Natural killer cell (primary cell): ENCODE data around the gene NUP54. TPM values are rescaled to one million over a fixed set of nuclear protein-coding genes. Genes with fewer than 3 reads are reported as not detected.
A peak's percentile ranks its signal among the peaks of the same experiment; 100 is the strongest.

ENCODE experiments used
- ATAC-seq, 3 donors: fragments of 150-1000 bp in 2 of 3; fragments of 200-7000 bp in 1 of 3; cut with Tn5 transposase; 1 replicate in 1 of 3; 2 replicates in 2 of 3; pipeline ENCODE4 v1.10.0; 2021; ENCODE audit warnings: mild to moderate bottlenecking in 2 of 3, moderate library complexity in 2 of 3
- DNase-seq, 2 donors: peaks; one replicate each; pipeline versions ENCODE4 v3.0.0 to v3.0.0-alpha.2; 2013 to 2021; ENCODE audit warnings: mixed read lengths in 1 of 2
- H3K27ac ChIP-seq: one replicate; pipeline ENCODE4 v1.5.1; 2013; ENCODE audit warnings: mild to moderate bottlenecking, low read length
- H3K27me3 ChIP-seq: one replicate; pipeline ENCODE4 v1.6.1; 2013; ENCODE audit warnings: low read length; ENCODE audit not compliant: control insufficient read depth, insufficient read depth
- H3K36me3 ChIP-seq: one replicate; pipeline ENCODE4 v1.6.1; 2013; ENCODE audit warnings: low read length; ENCODE audit not compliant: control insufficient read depth, insufficient read depth
- H3K4me1 ChIP-seq: one replicate; pipeline ENCODE4 v1.6.1; 2013; ENCODE audit warnings: low read length; ENCODE audit not compliant: control insufficient read depth, insufficient read depth
- H3K4me3 ChIP-seq: one replicate; pipeline ENCODE4 v1.5.1; 2013; ENCODE audit warnings: low read length
- H3K9me3 ChIP-seq: one replicate; pipeline ENCODE4 v1.6.1; 2013; ENCODE audit warnings: low read length; ENCODE audit not compliant: control insufficient read depth, insufficient read depth
- H3K27ac Mint-ChIP-seq, 2 donors: one replicate each; pipeline ENCODE4 v1.8.0; 2022; ENCODE audit warnings: mild to moderate bottlenecking in 2 of 2, mixed read lengths in 2 of 2, moderate library complexity in 1 of 2
- H3K27me3 Mint-ChIP-seq, 2 donors: one replicate each; pipeline ENCODE4 v1.8.0; 2022; ENCODE audit warnings: low read depth in 2 of 2, mixed read lengths in 2 of 2
- H3K36me3 Mint-ChIP-seq: one replicate; pipeline ENCODE4 v1.8.0; 2022; ENCODE audit warnings: mixed read lengths
- H3K4me1 Mint-ChIP-seq, 2 donors: one replicate each; pipeline ENCODE4 v1.8.0; 2022; ENCODE audit warnings: mixed read lengths in 2 of 2
- H3K4me3 Mint-ChIP-seq: one replicate; pipeline ENCODE4 v1.8.0; 2022; ENCODE audit warnings: mild to moderate bottlenecking, moderate library complexity, mixed read lengths
- H3K9me3 Mint-ChIP-seq, 2 donors: one replicate each; pipeline ENCODE4 v1.8.0; 2022; ENCODE audit warnings: mixed read lengths in 2 of 2
- CTCF ChIP-seq: fragments of 200-600 bp; IDR thresholded peaks from one replicate; pipeline ENCODE4 v1.8.0; 2022; ENCODE audit warnings: antibody characterized with exemption
- WGBS: methylation state at CpG from one replicate; pipeline ENCODE4 v1.1.7; 2013; ENCODE audit warnings: missing lambda C conversion rate; ENCODE audit not compliant: insufficient coverage; 5-methylcytosine and 5-hydroxymethylcytosine counted together
- intact Hi-C: fragments of 100-400 bp; cut with micrococcal nuclease; formaldehyde crosslinking; loops from one replicate; pipeline ENCODE4 v1.14.2; 2022
- total RNA-seq, 4 donors: library from RNA; stranded (reverse); fragments of 120-200 nt in 1 of 4; gene quantifications; one replicate each; pipeline versions ENCODE4 v1.2.3 to v1.2.4, GENCODE V29; 2013 to 2022

The NUP54 gene
- total RNA-seq, 3 donors from 2014 or later (not counting 1 experiment from before 2014, with no cell fraction given): 102 to 114 (median 108) TPM

- peaks cover 9 to 10% of the 10 kb centered on the region in 2 donors for H3K27me3 Mint-ChIP-seq
- Histone ChIP-seq H3K4me1 (no peaks in the 10 kb centered on the region), H3K4me3 (no peak within 1 kb of the TSS), H3K27ac (no peak within 1 kb of the TSS), H3K9me3 (no peaks in the 10 kb centered on the region), H3K27me3 (no peaks in the 10 kb centered on the region), H3K36me3 (no peaks in the 10 kb centered on the region)
- H3K4me1 Mint-ChIP-seq: no peaks in the 10 kb centered on the region
- intact Hi-C loops: no loop called here
- no peak for ATAC-seq
- H3K36me3 Mint-ChIP-seq: no peaks in the 10 kb centered on the region
- no peak within 1 kb of the TSS for H3K27ac Mint-ChIP-seq
- no peak for DNase-seq
- no peaks in the 10 kb centered on the region for H3K9me3 Mint-ChIP-seq
- 82% methylated on average over 1 of the region's 1 CpG for WGBS
- TF ChIP-seq CTCF: no peak
- H3K4me3 Mint-ChIP-seq: no peak within 1 kb of the TSS
These were observed 73.7 kb downstream of the NUP54 start, which contains the start of gene ART3 for GRCh38 chr4:76074468-76074867. ART3 (plus strand) TSS chr4:76074709; CDS start chr4:76075890, 1,181 bp downstream.

- H3K27ac Mint-ChIP-seq: no peak overlapping the region
- H3K36me3 Mint-ChIP-seq: no peaks in the 10 kb centered on the region
- WGBS: 95% methylated on average over 3 of the region's 4 CpGs
- Histone ChIP-seq H3K9me3 (no peaks in the 10 kb centered on the region), H3K27ac (no peak overlapping the region), H3K36me3 (no peaks in the 10 kb centered on the region), H3K4me1 (no peaks in the 10 kb centered on the region), H3K27me3 (no peaks in the 10 kb centered on the region), H3K4me3 (no peak overlapping the region)
- no peaks in the 10 kb centered on the region for H3K9me3 Mint-ChIP-seq
- ATAC-seq (no peak), DNase-seq (no peak)
- no peak overlapping the region for H3K4me3 Mint-ChIP-seq
- no peaks in the 10 kb centered on the region for H3K4me1 Mint-ChIP-seq
- intact Hi-C loops: no loop called here
- no peak for TF ChIP-seq CTCF
- H3K27me3 Mint-ChIP-seq: peaks cover 0 to under 1% of the 10 kb centered on the region in 2 donors
These were observed 75.4 kb downstream of the NUP54 start for GRCh38 chr4:76072760-76073159.

GRCh38 chr4:76067652-76068286 is 80.4 kb downstream of the NUP54 start:
- DNase-seq (peak in 1 of 2 donors; percentile 83), ATAC-seq (peak; percentile 58 to 83 (median 77))
- Mint-ChIP-seq H3K4me3 (no peak overlapping the region), H3K9me3 (no peaks in the 10 kb centered on the region), H3K4me1 (no peaks in the 10 kb centered on the region), H3K36me3 (no peaks in the 10 kb centered on the region), H3K27ac (no peak overlapping the region), H3K27me3 (peaks cover 5% of the 10 kb centered on the region in 2 donors)
- TF ChIP-seq CTCF: peak; percentile 80
- H3K27ac ChIP-seq: no peak overlapping the region
- H3K4me3 ChIP-seq: no peak overlapping the region
- H3K36me3 ChIP-seq: no peaks in the 10 kb centered on the region
- intact Hi-C loops: loop anchor here (1.0 to 2.0 kb wide), 3 partner anchors 73 to 172 kb away; no protein-coding TSS in a partner anchor
- H3K4me1 ChIP-seq: no peaks in the 10 kb centered on the region
- no peaks in the 10 kb centered on the region for H3K27me3 ChIP-seq
- H3K9me3 ChIP-seq: no peaks in the 10 kb centered on the region
- 2% methylated on average over 2 of the region's 2 CpGs for WGBS

GRCh38 chr4:76066546-76066945 is 81.7 kb downstream of the NUP54 start:
- 93% methylated on average over 3 of the region's 3 CpGs for WGBS
- Histone ChIP-seq H3K9me3 (no peaks in the 10 kb centered on the region), H3K27ac (no peak overlapping the region), H3K4me1 (no peaks in the 10 kb centered on the region), H3K36me3 (no peaks in the 10 kb centered on the region), H3K27me3 (no peaks in the 10 kb centered on the region), H3K4me3 (no peak overlapping the region)
- Mint-ChIP-seq H3K4me1 (no peaks in the 10 kb centered on the region), H3K36me3 (no peaks in the 10 kb centered on the region), H3K27ac (no peak overlapping the region), H3K9me3 (no peaks in the 10 kb centered on the region), H3K27me3 (peaks cover 5 to 10% of the 10 kb centered on the region in 2 donors), H3K4me3 (no peak overlapping the region)
- no peak for DNase-seq
- intact Hi-C loops: loop anchor here (2.0 kb wide), 1 partner anchor 72 kb away; no protein-coding TSS in a partner anchor
- TF ChIP-seq CTCF: no peak
- ATAC-seq: no peak
